ENCODE measurements around the gene GNA12. TPM values are rescaled to one million over a fixed set of nuclear protein-coding genes. Genes with fewer than 3 reads are reported as not detected.
A peak's percentile ranks its signal among the peaks of the same experiment; 100 is the strongest.
"Not testable (repeated sequence)": the region's sequence is repeated elsewhere in the genome, so short reads cannot be mapped to it uniquely, and the experiment has no call there.

GNA12 gene
- total RNA-seq, 1 donor from 2014 or later: 29.5 TPM

- Histone ChIP-seq H3K4me3 (no peak overlapping the region), H3K27ac (no peak overlapping the region), H3K4me1 (peaks cover 26% of the 10 kb centered on the region), H3K9me3 (no peaks in the 10 kb centered on the region), H3K27me3 (no peaks in the 10 kb centered on the region), H3K36me3 (no peaks in the 10 kb centered on the region)
- intact Hi-C loops (cut with DNase I): no loop called here
- DNase-seq (ENCODE audit: extremely low spot score in 2 of 2): no peak
- no peak for TF ChIP-seq POLR2A (IDR thresholded peaks at IDR 0.05)
- peak in 1 of 2 donors; percentile 28 for TF ChIP-seq POLR2AphosphoS5 (IDR thresholded peaks at IDR 0.05; ENCODE audit: insufficient read depth in 1 of 2, low read depth in 1 of 2)
- no peak for TF ChIP-seq CTCF (IDR thresholded peaks at IDR 0.05)
Observed at GRCh38 chr7:2737771-2738540, 106.2 kb downstream of the GNA12 start.

GRCh38 chr7:2737005-2737743 is 106.9 kb downstream of the GNA12 start:
- intact Hi-C loops (cut with DNase I); H3K9me3 ChIP-seq; H3K36me3 ChIP-seq; H3K27ac ChIP-seq; DNase-seq (ENCODE audit: extremely low spot score in 2 of 2); H3K4me3 ChIP-seq; H3K27me3 ChIP-seq: not testable (repeated sequence)
- peaks cover 30% of the 10 kb centered on the region for H3K4me1 ChIP-seq

- DNase-seq (ENCODE audit: extremely low spot score in 2 of 2): no peak
- peaks cover 30% of the 10 kb centered on the region for H3K4me1 ChIP-seq
- H3K27me3 ChIP-seq: no peaks in the 10 kb centered on the region
- H3K27ac ChIP-seq: no peak overlapping the region
- intact Hi-C loops (cut with DNase I): no loop called here
- no peaks in the 10 kb centered on the region for H3K9me3 ChIP-seq
- H3K4me3 ChIP-seq: no peak overlapping the region
- H3K36me3 ChIP-seq: peaks cover 0 to 2% of the 10 kb centered on the region in 2 donors
- TF ChIP-seq CTCF (IDR thresholded peaks at IDR 0.05) (no peak), POLR2AphosphoS5 (IDR thresholded peaks at IDR 0.05; ENCODE audit: insufficient read depth in 1 of 2, low read depth in 1 of 2) (no peak), POLR2A (IDR thresholded peaks at IDR 0.05) (no peak)
Observed at GRCh38 chr7:2736411-2736914, 107.6 kb downstream of the GNA12 start.

- no peak for DNase-seq (ENCODE audit: extremely low spot score in 2 of 2)
- Histone ChIP-seq H3K27me3 (no peaks in the 10 kb centered on the region), H3K4me3 (no peak overlapping the region), H3K36me3 (peaks cover 0 to 9% of the 10 kb centered on the region in 2 donors), H3K27ac (peak overlapping the region; percentile 73), H3K9me3 (no peaks in the 10 kb centered on the region), H3K4me1 (peaks cover 30% of the 10 kb centered on the region)
- TF ChIP-seq POLR2AphosphoS5 (IDR thresholded peaks at IDR 0.05; ENCODE audit: insufficient read depth in 1 of 2, low read depth in 1 of 2) (no peak), CTCF (IDR thresholded peaks at IDR 0.05) (no peak), POLR2A (IDR thresholded peaks at IDR 0.05) (no peak)
- intact Hi-C loops (cut with DNase I): no loop called here
Observed at GRCh38 chr7:2735744-2736143, 108.4 kb downstream of the GNA12 start.

- Histone ChIP-seq H3K4me1 (peaks cover 30% of the 10 kb centered on the region), H3K4me3 (no peak overlapping the region), H3K36me3 (peaks cover 0 to 10% of the 10 kb centered on the region in 2 donors), H3K9me3 (no peaks in the 10 kb centered on the region), H3K27ac (peak overlapping the region; percentile 73), H3K27me3 (no peaks in the 10 kb centered on the region)
- intact Hi-C loops (cut with DNase I): loop anchor here (5.0 kb wide), 1 partner anchor 1172 kb away; no protein-coding TSS in a partner anchor
- TF ChIP-seq POLR2A (IDR thresholded peaks at IDR 0.05): no peak
- peak; percentile 33 to 81 for TF ChIP-seq POLR2AphosphoS5 (IDR thresholded peaks at IDR 0.05; ENCODE audit: insufficient read depth in 1 of 2, low read depth in 1 of 2)
- no peak for DNase-seq (ENCODE audit: extremely low spot score in 2 of 2)
Observed at GRCh38 chr7:2734751-2735571, 109.1 kb downstream of the GNA12 start.

All from vagina (tissue), 2 donors.